ENCODE measurements around the gene ZNF469.

DNA sequence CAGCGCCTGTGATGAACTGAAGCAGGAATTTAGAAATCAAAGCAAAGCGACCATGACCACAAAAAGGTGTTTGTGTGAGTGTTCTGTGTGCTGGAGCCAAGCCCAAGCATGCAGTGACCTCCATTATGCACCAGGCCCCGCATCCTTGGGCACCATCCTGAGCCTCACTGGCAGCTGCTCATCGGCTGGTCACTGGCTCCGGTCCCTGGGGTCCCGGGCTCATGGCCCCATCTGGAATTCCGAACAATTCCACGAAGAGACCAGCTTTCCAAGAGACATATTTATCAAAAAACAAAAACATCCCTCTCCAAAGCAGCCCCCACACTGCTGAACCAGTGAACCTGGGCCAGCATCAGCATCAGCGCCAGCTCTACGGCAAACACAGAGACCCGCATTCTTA, 15.2 kb upstream of the ZNF469 start:
- TF ChIP-seq EZH2 (IDR thresholded peaks at IDR 0.05; ENCODE audit: borderline replicate concordance, low read depth, low read length, poor library complexity, severe bottlenecking), result no peak
- TF ChIP-seq CTCF (conservative IDR thresholded peaks at IDR 0.05; ENCODE audit: low read depth, low read length), result no peak

Data from A673 (cell line).